ENCODE data around the gene HELZ. TPM values are rescaled to one million over a fixed set of nuclear protein-coding genes. Genes with fewer than 3 reads are reported as not detected.
A peak's percentile ranks its signal among the peaks of the same experiment; 100 is the strongest.

The HELZ gene
- total RNA-seq, 1 experiment from 2014 or later, result 31.3 TPM

GRCh38 chr17:67151717-67152116 lies 93.3 kb downstream of the HELZ start:
- CTCF ChIA-PET, result no interaction called here
- H3K36me3 ChIP-seq (ENCODE audit: low read depth, low read length), result peaks cover 15% of the 10 kb centered on the region
- no TSS peak for BruUV-seq (replicated peaks)
- POLR2A ChIA-PET (ENCODE audit: unreplicated experiment), result interaction anchor here (0.6 kb wide), 1 partner anchor 163 kb away, joined by 8 read pairs; no protein-coding TSS in a partner anchor
- no peaks in the 10 kb centered on the region for H3K9me2 ChIP-seq (replicated peaks; ENCODE audit: low read length)
- peaks cover 9% of the 10 kb centered on the region for H3F3A ChIP-seq (ENCODE audit: low read length, unreplicated experiment)
- no peaks in the 10 kb centered on the region for H3K9me3 ChIP-seq (ENCODE audit: low read length)
- no peaks in the 10 kb centered on the region for H3K79me2 ChIP-seq (ENCODE audit: low read length)
- ATAC-seq (peak; percentile 95), DNase-seq (peak; percentile 93)
- H3K4me2 ChIP-seq (ENCODE audit: low read length), result peak overlapping the region; percentile 58
- TF ChIP-seq CTCF (conservative IDR thresholded peaks at IDR 0.05; ENCODE audit: low read depth, low read length), result no peak
- TF ChIP-seq EZH2 (IDR thresholded peaks at IDR 0.05; ENCODE audit: low read length, unreplicated experiment), result no peak
- no peak for TF ChIP-seq EZH2phosphoT487 (IDR thresholded peaks at IDR 0.05; ENCODE audit: borderline replicate concordance, low read length)
- peaks cover 35% of the 10 kb centered on the region for H3K4me1 ChIP-seq (ENCODE audit: insufficient read depth, low read length)
- peak overlapping the region; percentile 76 for H3K27ac ChIP-seq (ENCODE audit: low read length)
- H4K20me1 ChIP-seq (ENCODE audit: low read length), result no peaks in the 10 kb centered on the region
- no peaks in the 10 kb centered on the region for H3K27me3 ChIP-seq (ENCODE audit: low read length)
- H3K4me3 ChIP-seq (ENCODE audit: low read length), result 0 out of 2 replicates have a peak overlapping the region, but pooled peaks have one; percentile 2
- no peak overlapping the region for H2AFZ ChIP-seq (ENCODE audit: low read length)
- H3K9ac ChIP-seq (ENCODE audit: low read length), result no peak overlapping the region
- intact Hi-C loops (cut with micrococcal nuclease), result no loop called here

GRCh38 chr17:67150826-67151225 lies 94.2 kb downstream of the HELZ start:
- Histone ChIP-seq H3K9me2 (replicated peaks; ENCODE audit: low read length) (no peaks in the 10 kb centered on the region), H3K79me2 (ENCODE audit: low read length) (no peaks in the 10 kb centered on the region), H3K9me3 (ENCODE audit: low read length) (no peaks in the 10 kb centered on the region), H2AFZ (ENCODE audit: low read length) (no peak overlapping the region), H3F3A (ENCODE audit: low read length, unreplicated experiment) (peaks cover 9% of the 10 kb centered on the region), H3K4me2 (ENCODE audit: low read length) (peak overlapping the region; percentile 58), H4K20me1 (ENCODE audit: low read length) (no peaks in the 10 kb centered on the region), H3K9ac (ENCODE audit: low read length) (peak overlapping the region; percentile 9; the same call in 1 of the 2 replicates), H3K4me3 (ENCODE audit: low read length) (0 out of 2 replicates have a peak overlapping the region, but pooled peaks have one; percentile 2), H3K27me3 (ENCODE audit: low read length) (no peaks in the 10 kb centered on the region), H3K27ac (ENCODE audit: low read length) (peak overlapping the region; percentile 76), H3K36me3 (ENCODE audit: low read depth, low read length) (peaks cover 22% of the 10 kb centered on the region), H3K4me1 (ENCODE audit: insufficient read depth, low read length) (peaks cover 27% of the 10 kb centered on the region)
- POLR2A ChIA-PET (ENCODE audit: unreplicated experiment), result no interaction called here
- DNase-seq (peak; percentile 53), ATAC-seq (peak; percentile 27)
- TF ChIP-seq CTCF (conservative IDR thresholded peaks at IDR 0.05; ENCODE audit: low read depth, low read length) (no peak), EZH2phosphoT487 (IDR thresholded peaks at IDR 0.05; ENCODE audit: borderline replicate concordance, low read length) (no peak), EZH2 (IDR thresholded peaks at IDR 0.05; ENCODE audit: low read length, unreplicated experiment) (no peak)
- no TSS peak for BruUV-seq (replicated peaks)
- CTCF ChIA-PET, result no interaction called here
- intact Hi-C loops (cut with micrococcal nuclease), result no loop called here

- DNase-seq, result no peak
- Histone ChIP-seq H3K4me3 (ENCODE audit: low read length) (no peak overlapping the region), H2AFZ (ENCODE audit: low read length) (no peak overlapping the region), H3F3A (ENCODE audit: low read length, unreplicated experiment) (peaks cover 9% of the 10 kb centered on the region), H3K9me3 (ENCODE audit: low read length) (no peaks in the 10 kb centered on the region), H3K27me3 (ENCODE audit: low read length) (no peaks in the 10 kb centered on the region), H3K9ac (ENCODE audit: low read length) (no peak overlapping the region), H3K79me2 (ENCODE audit: low read length) (no peaks in the 10 kb centered on the region), H3K9me2 (replicated peaks; ENCODE audit: low read length) (no peaks in the 10 kb centered on the region), H3K27ac (ENCODE audit: low read length) (no peak overlapping the region), H3K4me2 (ENCODE audit: low read length) (no peak overlapping the region), H4K20me1 (ENCODE audit: low read length) (no peaks in the 10 kb centered on the region), H3K36me3 (ENCODE audit: low read depth, low read length) (peaks cover 34% of the 10 kb centered on the region), H3K4me1 (ENCODE audit: insufficient read depth, low read length) (peaks cover 27% of the 10 kb centered on the region)
- ATAC-seq, result no peak
- intact Hi-C loops (cut with micrococcal nuclease), result no loop called here
- POLR2A ChIA-PET (ENCODE audit: unreplicated experiment), result no interaction called here
- TF ChIP-seq CTCF (conservative IDR thresholded peaks at IDR 0.05; ENCODE audit: low read depth, low read length), result no peak
- no TSS peak for BruUV-seq (replicated peaks)
- CTCF ChIA-PET, result no interaction called here
These were observed 96.6 kb downstream of the HELZ start for GRCh38 chr17:67148352-67148751.

All from PC-3 (cell line).